Measurements from ENCODE around the gene EPHB6.

EPHB6 gene

GRCh38 chr7:142892951-142893350 lies 38.1 kb downstream of the EPHB6 start:
- TF ChIP-seq CTCF (IDR thresholded peaks at IDR 0.05), result no peak
- no peak for TF ChIP-seq ZFX (IDR thresholded peaks at IDR 0.05; ENCODE audit: borderline replicate concordance)
- no peak overlapping the region for H3K27ac ChIP-seq

- no peak for TF ChIP-seq ZFX (IDR thresholded peaks at IDR 0.05; ENCODE audit: borderline replicate concordance)
- TF ChIP-seq CTCF (IDR thresholded peaks at IDR 0.05), result no peak
- H3K27ac ChIP-seq, result no peak overlapping the region
Measured at GRCh38 chr7:142894112-142894984, 39.5 kb downstream of the EPHB6 start.

- H3K27ac ChIP-seq, result no peak overlapping the region
- TF ChIP-seq ZFX (IDR thresholded peaks at IDR 0.05; ENCODE audit: borderline replicate concordance), result no peak
- TF ChIP-seq CTCF (IDR thresholded peaks at IDR 0.05), result no peak
Measured at GRCh38 chr7:142894985-142895593, 40.2 kb downstream of the EPHB6 start.

GRCh38 chr7:142896151-142896550 lies 41.3 kb downstream of the EPHB6 start:
- TF ChIP-seq ZFX (IDR thresholded peaks at IDR 0.05; ENCODE audit: borderline replicate concordance) (no peak), CTCF (IDR thresholded peaks at IDR 0.05) (no peak)
- H3K27ac ChIP-seq, result no peak overlapping the region

- no peak overlapping the region for H3K27ac ChIP-seq
- TF ChIP-seq CTCF (IDR thresholded peaks at IDR 0.05) (no peak), ZFX (IDR thresholded peaks at IDR 0.05; ENCODE audit: borderline replicate concordance) (no peak)
Measured at GRCh38 chr7:142896741-142897379, 42.0 kb downstream of the EPHB6 start.

GRCh38 chr7:142897691-142898090 lies 42.8 kb downstream of the EPHB6 start:
- TF ChIP-seq ZFX (IDR thresholded peaks at IDR 0.05; ENCODE audit: borderline replicate concordance), result no peak
- TF ChIP-seq CTCF (IDR thresholded peaks at IDR 0.05), result no peak
- H3K27ac ChIP-seq, result no peak overlapping the region
